ENCODE data around the gene ABCC3.

The ABCC3 gene

GRCh38 chr17:50596191-50597037 is 38.3 kb upstream of the ABCC3 start:
- TF ChIP-seq CTCF (IDR thresholded peaks at IDR 0.05; ENCODE audit: borderline replicate concordance, control extremely low read depth, extremely low read depth, insufficient read depth, missing control alignments) = no peak
- no peak for DNase-seq (ENCODE audit: low spot score)
- in situ Hi-C loops (cut with MboI; ENCODE audit: low sequenced_read_pairs, unreplicated experiment) = no loop called here

DNA sequence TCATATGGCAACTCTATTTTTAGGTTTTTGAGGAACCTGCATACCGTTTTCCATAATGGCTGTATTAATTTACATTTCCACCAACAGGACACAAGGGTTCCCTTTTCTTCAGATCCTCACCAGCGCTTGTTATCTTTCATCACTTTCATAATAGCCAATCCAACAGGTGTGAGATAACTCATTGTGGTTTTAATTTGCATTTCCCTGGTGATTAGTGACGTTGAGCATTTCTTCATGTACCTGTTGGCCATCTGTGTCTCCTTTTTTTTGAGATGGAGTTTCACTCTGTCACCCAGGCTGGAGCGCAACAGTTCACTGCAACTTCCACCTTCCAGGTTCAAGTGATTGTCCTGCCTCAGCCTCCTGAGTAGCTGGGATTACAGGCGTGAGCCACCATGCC is 36.2 kb upstream of the ABCC3 start:
- TF ChIP-seq CTCF (IDR thresholded peaks at IDR 0.05; ENCODE audit: borderline replicate concordance, control extremely low read depth, extremely low read depth, insufficient read depth, missing control alignments) = no peak
- no peak for DNase-seq (ENCODE audit: low spot score)
- in situ Hi-C loops (cut with MboI; ENCODE audit: low sequenced_read_pairs, unreplicated experiment) = no loop called here

DNA sequence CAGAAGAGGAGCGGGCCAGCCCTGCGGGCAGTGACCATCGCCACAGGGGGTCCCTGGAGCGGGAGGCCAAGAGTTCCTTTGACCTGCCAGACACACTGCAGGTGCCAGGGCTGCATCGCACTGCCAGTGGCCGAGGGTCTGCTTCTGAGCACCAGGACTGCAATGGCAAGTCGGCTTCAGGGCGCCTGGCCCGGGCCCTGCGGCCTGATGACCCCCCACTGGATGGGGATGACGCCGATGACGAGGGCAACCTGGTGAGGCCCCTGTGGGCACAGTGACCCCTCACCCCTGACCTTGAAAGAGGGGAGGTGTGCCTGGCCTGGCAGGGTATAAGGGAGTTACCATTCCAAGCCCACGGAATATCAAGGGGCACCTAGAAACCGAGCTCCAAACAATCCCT is 35.1 kb upstream of the ABCC3 start:
- no peak for TF ChIP-seq CTCF (IDR thresholded peaks at IDR 0.05; ENCODE audit: borderline replicate concordance, control extremely low read depth, extremely low read depth, insufficient read depth, missing control alignments)
- in situ Hi-C loops (cut with MboI; ENCODE audit: low sequenced_read_pairs, unreplicated experiment) = no loop called here
- DNase-seq (ENCODE audit: low spot score) = no peak

GRCh38 chr17:50601823-50602375 is 32.8 kb upstream of the ABCC3 start:
- TF ChIP-seq CTCF (IDR thresholded peaks at IDR 0.05; ENCODE audit: borderline replicate concordance, control extremely low read depth, extremely low read depth, insufficient read depth, missing control alignments) = no peak
- no peak for DNase-seq (ENCODE audit: low spot score)
- in situ Hi-C loops (cut with MboI; ENCODE audit: low sequenced_read_pairs, unreplicated experiment) = no loop called here

GRCh38 chr17:50602836-50603235 is 31.8 kb upstream of the ABCC3 start:
- no peak for TF ChIP-seq CTCF (IDR thresholded peaks at IDR 0.05; ENCODE audit: borderline replicate concordance, control extremely low read depth, extremely low read depth, insufficient read depth, missing control alignments)
- DNase-seq (ENCODE audit: low spot score) = no peak
- in situ Hi-C loops (cut with MboI; ENCODE audit: low sequenced_read_pairs, unreplicated experiment) = no loop called here

GRCh38 chr17:50603340-50603739 is 31.3 kb upstream of the ABCC3 start:
- no peak for DNase-seq (ENCODE audit: low spot score)
- in situ Hi-C loops (cut with MboI; ENCODE audit: low sequenced_read_pairs, unreplicated experiment) = no loop called here
- TF ChIP-seq CTCF (IDR thresholded peaks at IDR 0.05; ENCODE audit: borderline replicate concordance, control extremely low read depth, extremely low read depth, insufficient read depth, missing control alignments) = no peak
